ENCODE data around the gene RAMP1.

The RAMP1 gene

DNA sequence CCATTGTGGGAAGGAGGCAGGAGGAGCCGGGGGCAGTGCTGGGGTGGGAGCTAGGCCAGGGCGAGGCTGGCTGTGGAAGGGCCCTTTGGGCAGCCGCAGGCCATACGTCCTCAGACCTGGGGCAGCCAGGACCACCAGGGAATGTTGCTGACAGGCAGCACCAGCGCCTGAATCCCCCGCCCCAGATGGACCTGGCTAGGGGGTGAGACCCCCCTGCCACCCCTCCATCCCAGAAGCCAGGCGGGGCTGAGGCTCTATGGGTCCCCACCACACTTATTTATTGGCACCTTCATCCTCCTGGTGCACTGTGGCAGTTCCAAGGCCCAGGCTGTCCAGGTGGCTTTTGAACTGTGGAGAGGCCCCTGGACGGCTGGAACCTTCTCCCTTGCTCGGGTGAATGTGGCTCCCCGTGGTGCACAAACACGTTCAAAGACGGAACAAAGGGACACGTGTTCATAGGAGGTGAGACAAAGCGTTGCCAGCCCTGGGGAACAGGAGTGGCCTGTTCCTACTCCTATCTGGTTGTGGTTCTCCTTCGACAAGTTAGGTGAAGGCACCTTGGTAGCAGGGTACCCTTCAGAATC lies 35.1 kb downstream of the RAMP1 start:
- Histone ChIP-seq H4K20me1 (ENCODE audit: insufficient read depth, low read length) (no peaks in the 10 kb centered on the region), H3K4me3 (ENCODE audit: low read depth, low read length, poor library complexity, severe bottlenecking) (no peak overlapping the region), H3K27ac (ENCODE audit: low read depth, low read length, poor library complexity, severe bottlenecking) (no peak overlapping the region), H3K27me3 (ENCODE audit: insufficient read depth, low read length) (peaks cover 2% of the 10 kb centered on the region; the same call in 1 of the 2 replicates), H3K4me2 (ENCODE audit: low read length) (no peak overlapping the region), H3K9ac (ENCODE audit: low read length) (no peak overlapping the region), H3K36me3 (ENCODE audit: insufficient read depth, low read length) (no peaks in the 10 kb centered on the region), H3K9me3 (ENCODE audit: low read length) (no peaks in the 10 kb centered on the region), H3K4me1 (ENCODE audit: insufficient read depth, low read length, severe bottlenecking) (no peaks in the 10 kb centered on the region), H3F3A (ENCODE audit: insufficient read depth, low read length) (no peaks in the 10 kb centered on the region), H2AFZ (ENCODE audit: low read length) (no peak overlapping the region), H3K9me2 (ENCODE audit: low read depth, low read length) (no peaks in the 10 kb centered on the region), H3K79me2 (ENCODE audit: insufficient read depth, low read length) (no peaks in the 10 kb centered on the region)
- TF ChIP-seq EZH2 (IDR thresholded peaks at IDR 0.05; ENCODE audit: borderline replicate concordance, low read length) (no peak), CTCF (IDR thresholded peaks at IDR 0.05; ENCODE audit: low read length) (no peak)

DNA sequence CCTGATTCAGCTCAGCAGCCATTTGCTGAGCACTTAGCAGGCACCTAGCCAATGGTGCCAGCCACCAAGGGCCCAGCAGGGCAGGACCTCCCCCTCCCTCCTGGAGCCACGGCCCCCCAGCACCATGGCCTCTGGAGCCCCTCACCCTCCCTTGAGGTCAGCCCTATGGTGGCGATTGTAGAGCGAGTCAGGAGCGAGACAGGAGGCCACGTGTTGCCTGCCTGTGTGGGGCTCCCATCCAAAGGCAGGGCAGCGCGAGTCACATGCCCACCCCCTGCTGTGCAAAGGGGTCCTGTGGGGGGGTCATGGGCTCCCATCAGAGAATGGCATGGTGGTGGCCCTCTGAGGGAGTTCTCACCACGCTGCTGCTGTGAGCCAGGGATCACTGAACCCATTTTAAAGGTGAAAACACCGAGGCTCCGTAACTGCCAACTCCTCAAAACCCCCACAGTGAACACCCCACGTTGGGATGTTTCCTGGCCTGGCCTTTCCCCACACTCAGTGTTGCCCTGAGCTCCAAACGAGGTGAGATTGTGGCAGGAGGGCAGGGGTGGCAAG lies 35.6 kb downstream of the RAMP1 start:
- Histone ChIP-seq H3K4me1 (ENCODE audit: insufficient read depth, low read length, severe bottlenecking) (no peaks in the 10 kb centered on the region), H3K79me2 (ENCODE audit: insufficient read depth, low read length) (no peaks in the 10 kb centered on the region), H3K9me2 (ENCODE audit: low read depth, low read length) (no peaks in the 10 kb centered on the region), H4K20me1 (ENCODE audit: insufficient read depth, low read length) (no peaks in the 10 kb centered on the region), H3K4me3 (ENCODE audit: low read depth, low read length, poor library complexity, severe bottlenecking) (no peak overlapping the region), H3K9me3 (ENCODE audit: low read length) (no peaks in the 10 kb centered on the region), H3K27me3 (ENCODE audit: insufficient read depth, low read length) (peaks cover 2% of the 10 kb centered on the region; the same call in 1 of the 2 replicates), H3K9ac (ENCODE audit: low read length) (no peak overlapping the region), H3K27ac (ENCODE audit: low read depth, low read length, poor library complexity, severe bottlenecking) (no peak overlapping the region), H2AFZ (ENCODE audit: low read length) (no peak overlapping the region), H3K4me2 (ENCODE audit: low read length) (no peak overlapping the region), H3K36me3 (ENCODE audit: insufficient read depth, low read length) (no peaks in the 10 kb centered on the region), H3F3A (ENCODE audit: insufficient read depth, low read length) (no peaks in the 10 kb centered on the region)
- no peak for TF ChIP-seq EZH2 (IDR thresholded peaks at IDR 0.05; ENCODE audit: borderline replicate concordance, low read length)
- TF ChIP-seq CTCF (IDR thresholded peaks at IDR 0.05; ENCODE audit: low read length): no peak

- H3K27ac ChIP-seq (ENCODE audit: low read depth, low read length, poor library complexity, severe bottlenecking): no peak overlapping the region
- no peaks in the 10 kb centered on the region for H4K20me1 ChIP-seq (ENCODE audit: insufficient read depth, low read length)
- no peaks in the 10 kb centered on the region for H3F3A ChIP-seq (ENCODE audit: insufficient read depth, low read length)
- H3K36me3 ChIP-seq (ENCODE audit: insufficient read depth, low read length): no peaks in the 10 kb centered on the region
- H2AFZ ChIP-seq (ENCODE audit: low read length): no peak overlapping the region
- H3K27me3 ChIP-seq (ENCODE audit: insufficient read depth, low read length): peaks cover 2% of the 10 kb centered on the region; the same call in 1 of the 2 replicates
- no peaks in the 10 kb centered on the region for H3K79me2 ChIP-seq (ENCODE audit: insufficient read depth, low read length)
- no peak overlapping the region for H3K4me2 ChIP-seq (ENCODE audit: low read length)
- no peaks in the 10 kb centered on the region for H3K9me3 ChIP-seq (ENCODE audit: low read length)
- no peak overlapping the region for H3K4me3 ChIP-seq (ENCODE audit: low read depth, low read length, poor library complexity, severe bottlenecking)
- H3K9ac ChIP-seq (ENCODE audit: low read length): no peak overlapping the region
- no peak for TF ChIP-seq EZH2 (IDR thresholded peaks at IDR 0.05; ENCODE audit: borderline replicate concordance, low read length)
- TF ChIP-seq CTCF (IDR thresholded peaks at IDR 0.05; ENCODE audit: low read length): no peak
- H3K4me1 ChIP-seq (ENCODE audit: insufficient read depth, low read length, severe bottlenecking): no peaks in the 10 kb centered on the region
- H3K9me2 ChIP-seq (ENCODE audit: low read depth, low read length): no peaks in the 10 kb centered on the region
Measured at GRCh38 chr2:237895544-237896506, 36.4 kb downstream of the RAMP1 start.

Data from OCI-LY1 (cell line).